Neuronal stem cell (in vitro differentiated cells): ENCODE data around the gene OSM.

Source experiments
- DNase-seq: peaks from one replicate; pipeline ENCODE4 v3.0.0-alpha.2; 2013; ENCODE audit warnings: low spot score
- H2AFZ ChIP-seq: one replicate; pipeline ENCODE4 v1.6.1; 2013; ENCODE audit warnings: mild to moderate bottlenecking, low read length, inconsistent platforms
- H2AK5ac ChIP-seq: 2 replicates; pipeline ENCODE4 v1.6.1; 2013; ENCODE audit warnings: low read depth, mild to moderate bottlenecking, inconsistent platforms, low read length, moderate library complexity, mixed read lengths
- H2BK120ac ChIP-seq: 2 replicates; pipeline ENCODE4 v1.6.1; 2013; ENCODE audit warnings: low read depth, mild to moderate bottlenecking, inconsistent platforms, low read length, moderate library complexity, mixed read lengths
- H2BK12ac ChIP-seq: one replicate; pipeline ENCODE4 v1.6.1; 2013; ENCODE audit warnings: low read length, inconsistent platforms
- H2BK15ac ChIP-seq: 2 replicates; pipeline ENCODE4 v1.6.1; 2013; ENCODE audit warnings: mild to moderate bottlenecking, low read length, inconsistent platforms, mixed read lengths
- H2BK5ac ChIP-seq: one replicate; pipeline ENCODE4 v1.6.1; 2013; ENCODE audit warnings: inconsistent platforms, mild to moderate bottlenecking, low read length, moderate library complexity
- H3K14ac ChIP-seq: one replicate; pipeline ENCODE4 v1.6.1; 2013; ENCODE audit warnings: low read length, inconsistent platforms
- H3K18ac ChIP-seq: 2 replicates; pipeline ENCODE4 v1.6.1; 2013; ENCODE audit warnings: low read length, inconsistent platforms
- H3K23ac ChIP-seq: 2 replicates; pipeline ENCODE4 v1.6.1; 2013; ENCODE audit warnings: low read depth, mild to moderate bottlenecking, mixed read lengths, low read length, inconsistent platforms; ENCODE audit not compliant: poor library complexity
- H3K27ac ChIP-seq: replicated peaks from 3 replicates; pipeline ENCODE4 v1.5.1; 2013; ENCODE audit warnings: low read length, inconsistent platforms
- H3K27me3 ChIP-seq, 3 experiments: 2 replicates each; pipeline ENCODE4 v1.6.1; 2013; ENCODE audit warnings: low read length in 3 of 3, mild to moderate bottlenecking in 2 of 3, inconsistent platforms in 1 of 3, low read depth in 1 of 3, mixed read lengths in 1 of 3, moderate library complexity in 1 of 3; ENCODE audit not compliant: control insufficient read depth in 3 of 3, insufficient read depth in 3 of 3
- H3K36me3 ChIP-seq, 2 donors: replicated peaks in 1 of 2; 2 replicates each; pipeline ENCODE4 v1.6.1; 2013; ENCODE audit warnings: low read length in 2 of 2; ENCODE audit not compliant: control insufficient read depth in 2 of 2, insufficient read depth in 2 of 2
- H3K4ac ChIP-seq: 2 replicates; pipeline ENCODE4 v1.6.1; 2013; ENCODE audit warnings: inconsistent platforms, mild to moderate bottlenecking, low read length, moderate library complexity
- H3K4me1 ChIP-seq, 2 donors: 1 replicate in 1 of 2; 2 replicates in 1 of 2; pipeline ENCODE4 v1.6.1; 2013; ENCODE audit warnings: low read length in 2 of 2, low read depth in 1 of 2; ENCODE audit not compliant: control insufficient read depth in 2 of 2, insufficient read depth in 1 of 2
- H3K4me2 ChIP-seq: one replicate; pipeline ENCODE4 v1.6.1; 2013; ENCODE audit warnings: mild to moderate bottlenecking, low read length, inconsistent platforms; ENCODE audit not compliant: insufficient read depth, poor library complexity, severe bottlenecking
- H3K4me3 ChIP-seq, 2 donors: 2 replicates each; pipeline ENCODE4 v1.5.1; 2013; ENCODE audit warnings: low read length in 2 of 2, mild to moderate bottlenecking in 2 of 2, inconsistent platforms in 1 of 2, moderate library complexity in 1 of 2
- H3K79me1 ChIP-seq: one replicate; pipeline ENCODE4 v1.6.1; 2013; ENCODE audit warnings: low read depth, mild to moderate bottlenecking, inconsistent platforms, low read length, moderate library complexity
- H3K9ac ChIP-seq: one replicate; pipeline ENCODE4 v1.6.1; 2013; ENCODE audit warnings: mild to moderate bottlenecking, low read depth, low read length, inconsistent platforms; ENCODE audit not compliant: poor library complexity
- H3K9me3 ChIP-seq, 2 donors: replicated peaks in 1 of 2; 2 replicates each; pipeline versions ENCODE3 to v1.6.1; 2013; ENCODE audit warnings: low read length in 2 of 2, mild to moderate bottlenecking in 2 of 2, inconsistent platforms in 1 of 2, low read depth in 1 of 2, mixed read lengths in 1 of 2, moderate library complexity in 1 of 2; ENCODE audit not compliant: control insufficient read depth in 2 of 2, insufficient read depth in 1 of 2
- H4K8ac ChIP-seq: one replicate; pipeline ENCODE4 v1.6.1; 2013; ENCODE audit warnings: low read depth, mild to moderate bottlenecking, inconsistent platforms, low read length, moderate library complexity
- H4K91ac ChIP-seq: one replicate; pipeline ENCODE4 v1.6.1; 2013; ENCODE audit warnings: low read length, low read depth, mild to moderate bottlenecking, inconsistent platforms; ENCODE audit not compliant: poor library complexity
- WGBS, 2 donors: extraction: QIAGEN DNeasy Blood & Tissue Kit; methylation state at CpG; one replicate each; pipeline ENCODE4 v1.1.7; 2013; ENCODE audit warnings: missing lambda C conversion rate in 2 of 2, mixed read lengths in 1 of 2; ENCODE audit not compliant: insufficient read length in 2 of 2, insufficient replicate concordance in 1 of 2; ENCODE audit errors: extremely low coverage in 2 of 2; 5-methylcytosine and 5-hydroxymethylcytosine counted together

OSM gene

DNA sequence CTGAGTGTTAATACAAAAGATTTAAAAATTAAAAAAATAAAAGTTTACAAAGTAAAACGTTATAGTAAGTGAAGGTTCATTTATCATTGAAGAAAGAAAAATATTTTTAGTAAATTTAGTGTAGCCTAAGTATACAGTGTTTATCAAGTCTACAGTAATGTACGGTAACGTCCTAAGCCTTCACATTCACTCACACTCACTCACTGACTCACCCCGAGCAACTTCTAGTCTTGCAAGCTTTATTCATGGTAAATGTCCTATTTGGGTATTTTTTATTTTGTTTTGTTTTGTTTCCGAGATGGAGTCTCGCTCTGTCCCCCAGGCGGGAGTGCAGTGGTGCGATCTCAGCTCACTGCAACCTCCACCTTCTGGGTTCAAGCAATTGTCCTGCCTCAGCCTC, 13.9 kb upstream of the OSM start:
- no peak overlapping the region for H2BK15ac ChIP-seq
- H3K36me3 ChIP-seq = no peaks in the 10 kb centered on the region
- H4K91ac ChIP-seq = no peak overlapping the region
- no peak overlapping the region for H3K4me2 ChIP-seq
- no peak overlapping the region for H3K9ac ChIP-seq
- H3K14ac ChIP-seq = no peak overlapping the region
- 100% methylated on average over 1 of the region's 8 CpGs for WGBS, 2 donors
- H3K27ac ChIP-seq = no peak overlapping the region
- no peak overlapping the region for H3K4me3 ChIP-seq
- H2BK12ac ChIP-seq = no peak overlapping the region
- H4K8ac ChIP-seq = no peak overlapping the region
- no peak overlapping the region for H2BK5ac ChIP-seq
- no peak overlapping the region for H3K4ac ChIP-seq
- no peak overlapping the region for H3K23ac ChIP-seq
- DNase-seq = no peak
- H3K4me1 ChIP-seq = peaks cover 6 to 8% of the 10 kb centered on the region in 2 donors
- no peaks in the 10 kb centered on the region for H3K9me3 ChIP-seq
- no peak overlapping the region for H2BK120ac ChIP-seq
- H2AK5ac ChIP-seq = no peak overlapping the region
- no peak overlapping the region for H2AFZ ChIP-seq
- peaks cover 2% of the 10 kb centered on the region for H3K79me1 ChIP-seq
- H3K18ac ChIP-seq = no peak overlapping the region
- peaks cover 0 to 4% (median 1%) of the 10 kb centered on the region in 3 experiments for H3K27me3 ChIP-seq

DNA sequence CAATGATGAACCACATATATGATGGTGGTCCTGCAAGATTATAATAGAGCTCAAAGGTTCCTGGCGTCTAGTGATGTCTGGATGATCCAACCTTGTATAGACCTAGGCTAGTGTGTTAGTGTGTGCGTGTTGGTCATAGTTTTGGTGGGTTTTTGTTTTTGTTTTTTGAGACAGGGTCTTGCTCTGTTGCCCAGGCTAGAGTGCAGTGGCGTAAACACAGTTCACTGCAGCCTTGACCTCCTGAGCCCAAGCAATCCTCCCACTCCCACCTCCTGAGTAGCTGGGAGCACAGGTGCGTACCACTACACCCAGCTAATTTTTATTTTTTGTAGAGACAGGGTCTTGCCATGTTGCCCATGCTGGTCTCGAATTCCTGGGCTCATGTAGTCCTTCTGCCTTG, 13.3 kb upstream of the OSM start:
- H3K27me3 ChIP-seq = peaks cover 0 to 10% (median 1%) of the 10 kb centered on the region in 3 experiments
- H4K91ac ChIP-seq = no peak overlapping the region
- H3K4me3 ChIP-seq = no peak overlapping the region
- DNase-seq = no peak
- no peak overlapping the region for H3K4ac ChIP-seq
- H3K4me2 ChIP-seq = no peak overlapping the region
- no peak overlapping the region for H2BK120ac ChIP-seq
- peaks cover 6 to 8% of the 10 kb centered on the region in 2 donors for H3K4me1 ChIP-seq
- no peak overlapping the region for H2AK5ac ChIP-seq
- H2BK5ac ChIP-seq = no peak overlapping the region
- no CpG with 5 or more reads among the region's 5 CpGs for WGBS, 2 donors
- no peak overlapping the region for H3K18ac ChIP-seq
- no peaks in the 10 kb centered on the region for H3K9me3 ChIP-seq
- no peak overlapping the region for H2BK12ac ChIP-seq
- H3K79me1 ChIP-seq = peaks cover 2% of the 10 kb centered on the region
- H4K8ac ChIP-seq = no peak overlapping the region
- H3K27ac ChIP-seq = no peak overlapping the region
- H2AFZ ChIP-seq = no peak overlapping the region
- no peak overlapping the region for H3K9ac ChIP-seq
- no peak overlapping the region for H3K23ac ChIP-seq
- H3K14ac ChIP-seq = no peak overlapping the region
- H2BK15ac ChIP-seq = no peak overlapping the region
- no peaks in the 10 kb centered on the region for H3K36me3 ChIP-seq

DNA sequence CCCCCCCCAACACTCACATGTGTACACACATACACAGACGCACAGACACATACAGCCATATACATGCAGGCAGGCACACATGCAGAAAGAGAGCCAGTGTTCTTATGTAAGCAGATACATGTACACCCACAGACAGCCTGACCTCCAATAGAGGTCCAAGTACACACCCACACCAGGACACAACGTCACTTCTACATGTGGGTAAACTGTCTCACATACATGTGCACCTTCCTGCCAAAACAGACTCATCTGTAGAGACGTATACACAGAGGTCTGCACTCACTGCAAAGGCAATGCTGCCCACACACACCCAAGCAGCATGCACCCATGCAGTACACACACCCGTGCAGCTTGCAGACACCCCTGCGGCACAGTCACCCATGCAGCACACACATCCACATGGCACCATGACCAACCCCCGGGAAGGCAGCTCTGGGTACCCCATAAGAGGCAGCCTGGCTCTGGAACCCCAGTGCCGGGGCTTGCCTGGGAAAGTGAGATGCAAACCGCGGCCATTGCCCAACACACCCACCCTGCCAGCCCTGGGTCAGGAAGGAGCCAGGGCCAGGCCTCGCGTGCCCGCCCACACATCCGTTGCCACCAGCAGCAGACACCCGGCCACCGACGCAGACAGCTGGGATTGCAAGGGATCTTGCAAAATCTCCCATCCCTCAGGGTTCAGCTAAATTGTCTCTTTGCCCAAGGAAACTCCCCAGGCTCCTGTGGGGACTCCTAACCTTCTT, 12.6 kb upstream of the OSM start:
- H3K79me1 ChIP-seq = peaks cover 2% of the 10 kb centered on the region
- H3K27me3 ChIP-seq = peaks cover 0 to 12% (median 1%) of the 10 kb centered on the region in 3 experiments
- H2BK120ac ChIP-seq = no peak overlapping the region
- peak overlapping the region; percentile 43 for H2BK5ac ChIP-seq
- H3K36me3 ChIP-seq = no peaks in the 10 kb centered on the region
- peak overlapping the region; percentile 78 for H3K4ac ChIP-seq
- no peak overlapping the region for H3K4me3 ChIP-seq
- no peak overlapping the region for H2BK15ac ChIP-seq
- H3K27ac ChIP-seq = no peak overlapping the region
- H3K23ac ChIP-seq = peak overlapping the region; percentile 23
- H4K8ac ChIP-seq = no peak overlapping the region
- peak overlapping the region; percentile 59 for H3K18ac ChIP-seq
- no peak for DNase-seq
- H3K14ac ChIP-seq = peak overlapping the region; percentile 6
- peak overlapping the region; percentile 60 for H2AK5ac ChIP-seq
- no peaks in the 10 kb centered on the region for H3K9me3 ChIP-seq
- no peak overlapping the region for H2AFZ ChIP-seq
- H3K9ac ChIP-seq = peak overlapping the region; percentile 16
- WGBS, 2 donors = no CpG with 5 or more reads among the region's 16 CpGs
- no peak overlapping the region for H4K91ac ChIP-seq
- H2BK12ac ChIP-seq = no peak overlapping the region
- H3K4me1 ChIP-seq = peaks cover 6 to 8% of the 10 kb centered on the region in 2 donors
- H3K4me2 ChIP-seq = no peak overlapping the region

DNA sequence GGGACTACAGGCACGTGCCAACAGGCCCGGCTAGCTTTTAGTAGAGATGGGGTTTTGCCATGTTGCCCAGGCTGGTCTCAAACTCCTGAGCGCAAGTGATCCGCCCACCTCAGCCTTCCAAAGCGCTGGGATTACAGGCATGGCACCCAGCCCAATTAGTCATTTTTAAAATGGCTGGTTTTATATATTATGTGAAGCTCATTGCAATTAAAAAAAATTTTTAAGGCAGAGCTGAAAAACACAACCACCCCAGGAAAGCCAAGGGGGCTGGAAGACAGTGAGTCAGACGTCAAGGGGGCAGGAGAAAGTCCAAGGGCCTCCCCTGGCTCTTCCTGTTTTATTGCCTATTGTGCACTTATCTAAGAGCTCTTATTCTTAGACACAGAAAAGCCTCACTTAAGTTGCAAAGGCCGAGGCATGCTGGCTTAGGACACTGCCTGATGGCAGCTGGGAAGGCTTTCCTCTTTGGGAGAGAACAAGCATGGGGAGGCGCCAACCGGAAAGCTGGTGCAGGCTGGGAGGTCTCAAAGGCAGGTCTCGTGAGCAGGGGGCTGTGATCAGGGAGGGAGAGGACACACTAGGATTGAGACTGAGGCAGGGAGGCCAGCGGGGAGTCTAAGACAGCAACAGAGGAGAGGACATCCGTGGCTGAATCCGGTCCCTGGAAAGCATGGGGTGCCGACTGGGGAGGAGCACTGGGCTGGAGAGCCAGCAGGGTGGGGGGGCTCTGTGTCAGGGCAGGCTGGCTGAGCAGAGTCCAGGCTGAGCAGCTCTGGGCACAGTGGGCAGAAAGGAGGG, 11.1 kb upstream of the OSM start:
- no CpG with 5 or more reads among the region's 14 CpGs for WGBS, 2 donors
- H3K23ac ChIP-seq = peak overlapping the region; percentile 74
- H3K9ac ChIP-seq = peak overlapping the region; percentile 56
- H3K14ac ChIP-seq = peak overlapping the region; percentile 75
- H3K4me1 ChIP-seq = peaks cover 6 to 8% of the 10 kb centered on the region in 2 donors
- no peak overlapping the region for H3K4ac ChIP-seq
- peak overlapping the region; percentile 90 for H3K18ac ChIP-seq
- peak overlapping the region; percentile 63 for H2BK15ac ChIP-seq
- peak overlapping the region; percentile 49 for H2BK12ac ChIP-seq
- peaks cover 0 to 15% (median 1%) of the 10 kb centered on the region in 3 experiments for H3K27me3 ChIP-seq
- no peaks in the 10 kb centered on the region for H3K9me3 ChIP-seq
- peaks cover 2% of the 10 kb centered on the region for H3K79me1 ChIP-seq
- no peak overlapping the region for H3K27ac ChIP-seq
- H2AFZ ChIP-seq = peak overlapping the region; percentile 89
- H2BK120ac ChIP-seq = no peak overlapping the region
- peak overlapping the region; percentile 70 for H2AK5ac ChIP-seq
- H3K4me3 ChIP-seq = no peak overlapping the region
- peak overlapping the region; percentile 93 for H4K8ac ChIP-seq
- H4K91ac ChIP-seq = no peak overlapping the region
- H3K36me3 ChIP-seq = no peaks in the 10 kb centered on the region
- peak overlapping the region; percentile 43 for H2BK5ac ChIP-seq
- no peak overlapping the region for H3K4me2 ChIP-seq
- DNase-seq = no peak
